ENCODE measurements around the gene ADGRG1.

DNA sequence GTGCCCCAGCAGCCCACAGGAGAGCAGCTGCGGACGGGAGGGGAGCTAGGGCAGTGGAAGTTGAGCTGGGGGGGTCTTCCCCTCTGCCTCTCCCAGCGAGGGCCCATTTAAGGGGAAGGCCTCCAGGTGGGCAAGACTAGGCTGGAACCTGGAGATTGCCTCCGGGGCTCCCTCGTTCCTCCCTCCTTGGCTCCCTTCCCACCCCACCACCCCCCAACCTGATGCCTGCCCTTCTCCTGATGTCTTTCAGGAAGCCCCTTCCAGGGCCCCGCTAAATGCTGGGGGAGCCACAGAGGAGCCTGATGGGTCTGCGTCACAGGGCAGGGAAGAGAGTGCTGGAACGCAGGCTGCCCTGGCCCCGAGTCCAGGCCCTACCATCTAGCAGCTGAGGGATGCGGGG is 16.7 kb downstream of the ADGRG1 start:
- no peak for TF ChIP-seq CTCF (IDR thresholded peaks at IDR 0.05; ENCODE audit: insufficient read depth, low read depth, low read length)
- TF ChIP-seq EZH2 (IDR thresholded peaks at IDR 0.05; ENCODE audit: insufficient read depth, low read length) = no peak
